Esophagus mucosa (tissue), 1 donor: ENCODE results near the gene SDHB. TPM values are rescaled to one million over a fixed set of nuclear protein-coding genes. Genes with fewer than 3 reads are reported as not detected.

Source experiments
- ATAC-seq: fragments of 200-7000 bp; cut with Tn5 transposase; one replicate; pipeline ENCODE4 v1.9.1; 2020
- total RNA-seq: library from RNA; stranded (reverse); gene quantifications from one replicate; pipeline ENCODE4 v1.2.4, GENCODE V29; 2023
- donor health status: DM: yes; HTN: yes; CAD: no.

Gene SDHB
- total RNA-seq, result 84.5 TPM

GRCh38 chr1:17053685-17054410 lies at the start of gene SDHB:
Gene SDHB, minus strand, starts transcription at chr1:17054032. Its CDS starts 13 bp downstream, at chr1:17054019.
- peak; percentile 98 for ATAC-seq

- ATAC-seq, result no peak
Measured at GRCh38 chr1:17102232-17102631, 48.4 kb upstream of the SDHB start.

GRCh38 chr1:17101261-17101660 lies 47.4 kb upstream of the SDHB start:
- no peak for ATAC-seq

DNA sequence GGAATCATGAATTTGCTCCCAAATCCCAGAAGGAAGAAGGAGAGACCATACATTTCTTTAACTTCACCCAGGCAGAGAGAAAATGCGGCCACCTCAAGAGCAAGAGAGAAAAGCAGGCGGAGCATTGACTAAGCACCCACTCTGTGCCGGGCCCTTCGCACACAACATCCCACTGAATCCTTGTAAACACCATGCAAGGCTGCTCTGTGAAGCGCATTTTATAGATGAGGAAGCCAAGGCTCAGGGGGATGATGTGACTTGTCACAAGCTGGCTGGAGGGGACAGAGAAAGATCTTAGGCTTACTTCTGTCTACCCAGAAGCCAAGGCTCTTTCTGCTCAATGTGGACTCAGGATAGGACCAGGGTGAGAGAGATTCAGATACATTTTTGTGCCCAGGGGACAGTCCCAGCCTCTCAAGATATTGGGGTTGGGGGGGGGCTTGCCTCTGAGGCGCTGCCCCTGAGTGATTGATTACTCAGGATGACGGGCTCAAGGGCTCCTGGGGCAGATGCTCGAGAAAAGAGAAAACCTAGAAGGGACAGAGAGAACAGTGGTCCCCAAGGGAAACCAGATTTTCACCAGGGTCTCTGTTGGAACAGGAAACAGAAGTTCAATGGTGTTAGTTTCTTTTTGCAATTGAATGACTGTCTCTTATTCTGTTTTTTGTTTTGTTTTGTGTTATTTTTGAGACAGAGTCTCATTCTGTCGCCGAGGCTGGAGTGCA lies 45.9 kb upstream of the SDHB start:
- no peak for ATAC-seq

GRCh38 chr1:17098446-17099317 lies 44.9 kb upstream of the SDHB start:
- no peak for ATAC-seq

DNA sequence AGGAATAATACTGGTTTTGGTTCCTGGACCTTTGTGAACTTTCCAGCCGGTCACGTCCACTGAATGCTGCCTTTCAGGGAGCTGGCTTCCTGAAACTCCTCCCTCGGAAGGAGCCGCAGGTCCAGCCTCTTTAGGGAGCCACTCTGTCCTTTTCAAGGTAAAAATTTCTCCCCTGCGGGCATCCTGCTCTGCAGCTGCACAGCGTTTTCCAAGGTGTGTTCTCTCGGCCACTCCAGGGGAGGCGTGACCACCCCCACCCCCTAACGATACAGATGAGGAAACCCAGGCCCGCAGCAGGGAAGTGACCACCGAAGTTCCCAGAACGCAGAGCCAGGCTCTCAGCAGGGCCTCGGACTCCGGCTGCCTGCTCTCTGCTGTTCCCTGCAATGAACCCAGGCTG lies 44.0 kb upstream of the SDHB start:
- ATAC-seq, result no peak

DNA sequence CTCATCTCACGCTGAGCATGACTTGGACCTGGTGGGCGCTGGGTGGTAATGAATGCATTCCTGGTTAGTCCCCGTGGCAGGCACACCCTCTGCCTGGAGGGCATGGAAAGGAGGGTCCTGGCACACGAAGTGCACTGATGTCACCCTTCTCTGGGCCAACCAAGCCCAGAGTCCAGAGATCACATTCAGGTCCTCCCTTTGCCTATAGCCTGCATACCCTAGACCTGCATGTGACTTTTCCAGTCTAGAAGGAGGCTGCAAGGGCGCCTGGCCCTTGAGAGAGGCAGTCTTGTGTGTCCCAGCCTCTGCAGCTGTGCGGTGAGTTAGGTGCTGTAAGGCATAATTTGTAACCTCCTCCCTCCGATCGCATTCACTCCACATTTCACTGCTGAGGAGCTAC lies 43.3 kb upstream of the SDHB start:
- peak; percentile 5 for ATAC-seq

- no peak for ATAC-seq
Measured at GRCh38 chr1:17096584-17096983, 42.8 kb upstream of the SDHB start.

DNA sequence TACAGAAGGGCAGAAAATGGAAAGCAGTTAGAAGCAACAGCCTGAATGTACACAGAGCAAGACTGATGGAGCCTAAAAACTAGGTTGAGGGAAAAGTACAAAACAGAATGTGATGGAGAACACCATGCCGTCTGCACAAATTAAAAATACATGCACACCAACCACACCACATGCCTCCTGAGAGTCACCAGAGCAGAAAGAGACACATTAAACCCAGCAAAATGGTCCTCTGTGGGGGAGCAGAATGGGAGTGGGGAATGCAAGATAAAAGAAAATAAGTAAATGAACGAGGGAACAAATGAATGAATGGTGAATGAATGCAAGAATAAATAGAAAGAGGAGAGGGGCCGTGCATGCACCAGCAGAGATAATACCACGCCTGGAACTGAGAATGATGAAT lies 41.3 kb upstream of the SDHB start:
- no peak for ATAC-seq

- no peak for ATAC-seq
Measured at GRCh38 chr1:17094664-17095063, 40.8 kb upstream of the SDHB start.

- no peak for ATAC-seq
Measured at GRCh38 chr1:17093822-17094393, 40.1 kb upstream of the SDHB start.

- no peak for ATAC-seq
Measured at GRCh38 chr1:17091252-17091651, 37.4 kb upstream of the SDHB start.

DNA sequence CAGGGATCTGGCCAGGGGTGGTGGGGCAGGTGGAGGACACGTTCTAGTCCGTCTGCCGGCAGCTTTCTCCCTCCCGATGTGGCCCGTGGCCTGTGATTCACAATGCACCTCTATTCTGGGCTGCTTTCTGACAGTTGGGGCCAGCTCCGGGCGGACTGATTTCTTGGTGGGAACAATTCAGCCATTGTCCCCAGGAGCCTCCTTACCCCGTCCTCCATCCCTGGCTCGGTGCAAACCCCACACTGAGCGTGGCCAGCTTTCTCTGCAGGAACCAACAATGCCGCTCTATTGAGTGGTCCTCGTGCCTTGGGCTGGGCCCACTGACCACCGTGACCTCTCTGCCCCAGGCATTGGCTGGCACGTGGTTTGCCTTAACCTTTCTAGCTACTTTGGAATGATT lies 35.7 kb upstream of the SDHB start:
- ATAC-seq, result no peak

- ATAC-seq, result no peak
Measured at GRCh38 chr1:17086751-17087150, 32.9 kb upstream of the SDHB start.

DNA sequence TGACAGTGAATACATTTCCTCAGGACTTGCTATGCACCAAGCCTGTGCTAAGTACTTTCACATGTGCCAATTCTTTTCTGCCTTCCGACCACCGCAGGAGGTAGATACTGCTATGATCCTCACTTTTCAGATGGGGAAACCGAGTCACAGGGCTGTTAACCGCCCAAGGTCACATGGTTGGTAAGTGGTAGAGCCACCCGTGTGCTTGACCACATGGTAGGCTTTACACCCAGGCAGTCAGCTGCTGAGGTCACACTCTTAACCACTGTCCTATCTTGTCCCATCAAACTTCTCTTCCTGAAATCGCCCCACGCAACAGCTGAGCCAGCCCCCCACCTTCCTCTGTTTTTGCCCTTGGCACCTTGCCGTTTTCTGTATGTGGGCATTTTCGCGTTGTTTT lies 31.0 kb upstream of the SDHB start:
- no peak for ATAC-seq

GRCh38 chr1:17082761-17083160 lies 28.9 kb upstream of the SDHB start:
- no peak for ATAC-seq

GRCh38 chr1:17081439-17081838 lies 27.6 kb upstream of the SDHB start:
- ATAC-seq, result no peak

DNA sequence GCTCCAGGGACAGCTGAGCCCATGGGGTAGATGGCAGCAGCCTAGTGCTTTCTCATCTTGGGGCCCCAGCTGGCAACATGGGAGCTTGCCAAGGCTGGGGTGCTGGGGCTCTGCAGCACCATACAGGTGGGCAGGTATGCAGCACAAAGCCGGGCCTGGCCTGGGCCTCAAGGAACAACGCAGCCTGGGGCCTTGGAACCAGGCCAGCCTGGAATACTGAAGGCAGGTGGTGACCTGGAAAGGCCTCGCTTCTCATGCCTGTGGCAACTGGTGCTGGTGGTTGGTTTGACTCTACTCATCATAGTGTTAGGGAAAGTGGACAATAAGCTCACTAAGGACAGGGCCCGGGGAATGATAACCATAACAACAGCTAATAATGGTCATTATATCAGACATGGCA lies 27.0 kb upstream of the SDHB start:
- ATAC-seq, result no peak

GRCh38 chr1:17080085-17080759 lies 26.4 kb upstream of the SDHB start:
- ATAC-seq, result no peak

DNA sequence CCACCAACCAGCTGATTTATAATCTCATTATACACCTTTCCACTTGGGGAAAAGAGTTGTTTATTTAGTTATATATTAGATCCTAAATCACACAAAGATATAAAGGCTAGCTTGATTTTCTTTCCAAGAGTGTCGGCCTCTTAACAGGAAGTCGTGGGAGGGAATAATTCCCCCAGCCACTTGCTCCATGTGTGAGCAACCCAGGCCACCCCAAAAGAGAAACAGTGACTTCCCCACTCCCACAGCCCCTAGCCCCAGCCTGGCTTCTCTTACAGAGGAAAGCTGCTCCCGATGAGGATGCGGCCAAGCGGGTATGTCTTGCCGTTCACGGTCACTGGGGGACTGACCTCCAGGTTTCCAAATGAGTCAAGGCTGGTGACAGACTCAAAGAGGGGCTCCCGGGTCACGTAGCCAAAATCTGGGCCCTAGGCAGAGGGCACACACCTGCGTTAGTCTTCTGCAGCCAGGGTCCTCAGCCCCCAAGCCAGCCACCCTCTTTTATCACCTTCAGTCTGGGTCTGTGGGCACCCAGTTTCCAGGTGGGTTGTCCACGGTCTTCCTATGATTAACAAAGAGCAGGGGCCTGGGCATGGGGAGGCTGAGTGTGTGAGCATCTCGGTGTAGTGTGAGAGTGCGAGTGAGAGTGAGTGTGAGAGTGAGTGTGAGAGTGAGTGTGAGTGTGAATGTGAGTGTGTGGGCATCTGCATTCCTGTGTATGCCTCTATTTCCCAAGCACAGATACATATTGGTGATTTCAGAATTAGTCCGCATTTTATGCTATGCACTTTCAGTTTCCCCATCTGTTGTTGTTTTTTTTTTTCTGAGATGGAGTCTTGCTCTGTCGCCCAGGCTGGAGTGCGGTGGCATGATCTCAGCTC lies 25.4 kb upstream of the SDHB start:
- no peak for ATAC-seq
